NCI-H524 treated with DMSO at 0.1 percent for 48 hours (cell line): ENCODE measurements around the gene CAMK1D.

ENCODE experiments used
- DNase-seq: peaks from one replicate; lab custom pipeline; 2025; lab: John Stamatoyannopoulos, UW

The CAMK1D gene

GRCh38 chr10:12828736-12829135 lies 479.4 kb downstream of the CAMK1D start:
- no peak for DNase-seq

- DNase-seq: no peak
Measured at GRCh38 chr10:12829831-12830390, 480.6 kb downstream of the CAMK1D start.

GRCh38 chr10:12832096-12832495 lies 482.7 kb downstream of the CAMK1D start:
- DNase-seq: no peak

GRCh38 chr10:12833451-12833850 lies 484.1 kb downstream of the CAMK1D start:
- DNase-seq: no peak

GRCh38 chr10:12834116-12834665 lies 484.8 kb downstream of the CAMK1D start:
- DNase-seq: no peak

GRCh38 chr10:12834721-12835120 lies 485.4 kb downstream of the CAMK1D start:
- DNase-seq: no peak

GRCh38 chr10:12835709-12836108 lies 486.4 kb downstream of the CAMK1D start:
- no peak for DNase-seq

GRCh38 chr10:12838366-12838765 lies 489.0 kb downstream of the CAMK1D start:
- no peak for DNase-seq

- DNase-seq: no peak
Measured at GRCh38 chr10:12838995-12839927, 489.9 kb downstream of the CAMK1D start.

GRCh38 chr10:12839941-12840611 lies 490.7 kb downstream of the CAMK1D start:
- no peak for DNase-seq

- DNase-seq: no peak
Measured at GRCh38 chr10:12841426-12841825, 492.1 kb downstream of the CAMK1D start.

GRCh38 chr10:12841826-12842225 lies 492.5 kb downstream of the CAMK1D start:
- no peak for DNase-seq

- no peak for DNase-seq
Measured at GRCh38 chr10:12842310-12842709, 493.0 kb downstream of the CAMK1D start.

GRCh38 chr10:12843296-12843945 lies 494.1 kb downstream of the CAMK1D start:
- no peak for DNase-seq

GRCh38 chr10:12844811-12845483 lies 495.6 kb downstream of the CAMK1D start:
- DNase-seq: no peak

- no peak for DNase-seq
Measured at GRCh38 chr10:12846718-12847117, 497.4 kb downstream of the CAMK1D start.

- DNase-seq: no peak
Measured at GRCh38 chr10:12847361-12847975, 498.1 kb downstream of the CAMK1D start.

GRCh38 chr10:12848439-12849173 lies 499.3 kb downstream of the CAMK1D start:
- no peak for DNase-seq

- DNase-seq: no peak
Measured at GRCh38 chr10:12849319-12850181, 500.2 kb downstream of the CAMK1D start.
